IMR-90 (cell line): ENCODE results near the gene SCCPDH. TPM values are rescaled to one million over a fixed set of nuclear protein-coding genes. Genes with fewer than 3 reads are reported as not detected.

Experiments used
- ATAC-seq: fragments of 200-7000 bp; cut with Tn5 transposase; 2 replicates; pipeline ENCODE4 v1.9.1; 2020; ENCODE audit warnings: low read depth, mild to moderate bottlenecking, moderate library complexity
- BruUV-seq: library from RNA; stranded (reverse); fragments of 400-500 nt; replicated peaks from 2 replicates; lab custom pipeline; 2021; lab: Mats Ljungman, UMichigan
- CTCF ChIA-PET: fragments of 300-600 bp; formaldehyde crosslinking; extraction: SDS; loops from one replicate; lab custom pipeline; 2021; ENCODE audit warnings: antibody characterized with exemption; lab: Yijun Ruan, JAX
- POLR2A ChIA-PET: fragments of 300-600 bp; sonication (Branson Sonifier 250); formaldehyde crosslinking; loops from one replicate; lab custom pipeline; 2022; ENCODE audit warnings: antibody characterized with exemption; ENCODE audit not compliant: unreplicated experiment; lab: Charles Lee
- DNase-seq: peaks from one replicate; pipeline ENCODE4 v3.0.0; 2013
- H2AFZ ChIP-seq: replicated peaks from 2 replicates; pipeline ENCODE3; 2013; ENCODE audit warnings: low read length, mild to moderate bottlenecking; ENCODE audit not compliant: poor library complexity
- H2AK5ac ChIP-seq: 2 replicates; pipeline ENCODE4 v1.6.1; 2013; ENCODE audit warnings: low read depth, low read length, inconsistent platforms
- H2AK9ac ChIP-seq: replicated peaks from 2 replicates; pipeline ENCODE3; 2013; ENCODE audit warnings: mild to moderate bottlenecking, low read depth, low read length, moderate library complexity; ENCODE audit not compliant: poor library complexity
- H2BK120ac ChIP-seq: 2 replicates; pipeline ENCODE4 v1.6.1; 2013; ENCODE audit warnings: low read depth, low read length, inconsistent platforms
- H2BK15ac ChIP-seq: 3 replicates; pipeline ENCODE4 v1.6.1; 2013; ENCODE audit warnings: low read depth, low read length, inconsistent platforms
- H2BK20ac ChIP-seq: 2 replicates; pipeline ENCODE4 v1.6.1; 2013; ENCODE audit warnings: low read depth, mild to moderate bottlenecking, inconsistent platforms, low read length, moderate library complexity
- H2BK5ac ChIP-seq: 2 replicates; pipeline ENCODE4 v1.6.1; 2013; ENCODE audit warnings: mild to moderate bottlenecking, low read depth, low read length, inconsistent platforms; ENCODE audit not compliant: poor library complexity, severe bottlenecking
- H3K14ac ChIP-seq: replicated peaks from 2 replicates; pipeline ENCODE4 v1.6.1; 2013; ENCODE audit warnings: low read depth, low read length, inconsistent platforms
- H3K18ac ChIP-seq: 2 replicates; pipeline ENCODE4 v1.6.1; 2013; ENCODE audit warnings: low read depth, low read length, control low read depth
- H3K23ac ChIP-seq: 2 replicates; pipeline ENCODE4 v1.6.1; 2013; ENCODE audit warnings: low read depth, low read length, inconsistent platforms
- H3K27ac ChIP-seq: 2 replicates; pipeline ENCODE4 v1.5.1; 2013; ENCODE audit warnings: mild to moderate bottlenecking, control low read depth, low read length; ENCODE audit not compliant: insufficient read depth
- H3K27me3 ChIP-seq: 2 replicates; pipeline ENCODE4 v1.6.1; 2013; ENCODE audit warnings: low read length; ENCODE audit not compliant: control insufficient read depth, insufficient read depth
- H3K36me3 ChIP-seq: 2 replicates; pipeline ENCODE4 v1.6.1; 2013; ENCODE audit warnings: low read length, mixed read lengths; ENCODE audit not compliant: control insufficient read depth, insufficient read depth
- H3K4ac ChIP-seq: 2 replicates; pipeline ENCODE4 v1.6.1; 2013; ENCODE audit warnings: low read depth, low read length, inconsistent platforms
- H3K4me1 ChIP-seq: 2 replicates; pipeline ENCODE4 v1.6.1; 2013; ENCODE audit warnings: low read length, mixed read lengths; ENCODE audit not compliant: control insufficient read depth, insufficient read depth
- H3K4me2 ChIP-seq: 2 replicates; pipeline ENCODE4 v1.6.1; 2013; ENCODE audit warnings: low read depth, mild to moderate bottlenecking, control low read depth, low read length, moderate library complexity
- H3K4me3 ChIP-seq: 2 replicates; pipeline ENCODE4 v1.5.1; 2013; ENCODE audit warnings: low read depth, mild to moderate bottlenecking, control low read depth, low read length, moderate library complexity; ENCODE audit not compliant: insufficient read depth
- H3K56ac ChIP-seq: 2 replicates; pipeline ENCODE4 v1.6.1; 2013; ENCODE audit warnings: low read length, inconsistent platforms; ENCODE audit not compliant: insufficient read depth; ENCODE audit errors: extremely low read depth
- H3K79me1 ChIP-seq, 2 experiments: 2 replicates each; pipeline ENCODE4 v1.6.1; 2013; ENCODE audit warnings: low read length in 2 of 2, inconsistent platforms in 1 of 2, low read depth in 1 of 2
- H3K9ac ChIP-seq: 2 replicates; pipeline ENCODE4 v1.6.1; 2013; ENCODE audit warnings: low read depth, low read length, control low read depth
- H3K9me1 ChIP-seq: 2 replicates; pipeline ENCODE4 v1.6.1; 2013; ENCODE audit warnings: low read length, inconsistent platforms; ENCODE audit not compliant: insufficient read depth
- H3K9me3 ChIP-seq: 2 replicates; pipeline ENCODE4 v1.6.1; 2013; ENCODE audit warnings: low read length; ENCODE audit not compliant: control insufficient read depth, insufficient read depth
- H4K20me1 ChIP-seq: 2 replicates; pipeline ENCODE4 v1.6.1; 2013; ENCODE audit warnings: low read length, inconsistent platforms; ENCODE audit not compliant: insufficient read depth
- H4K5ac ChIP-seq: 2 replicates; pipeline ENCODE4 v1.6.1; 2013; ENCODE audit warnings: mild to moderate bottlenecking, low read depth, low read length, control low read depth
- H4K8ac ChIP-seq, 2 experiments: 2 replicates each; pipeline ENCODE4 v1.6.1; 2013; ENCODE audit warnings: low read depth in 2 of 2, low read length in 2 of 2, control low read depth in 1 of 2, inconsistent platforms in 1 of 2
- H4K91ac ChIP-seq: 2 replicates; pipeline ENCODE4 v1.6.1; 2013; ENCODE audit warnings: low read depth, low read length, inconsistent platforms; ENCODE audit not compliant: insufficient read depth
- BHLHE40 ChIP-seq: fragments of 150-350 bp; IDR thresholded peaks from 2 replicates; pipeline ENCODE4 v1.6.1; 2016; ENCODE audit warnings: mild to moderate bottlenecking, low read depth, low read length
- CEBPB ChIP-seq: IDR thresholded peaks from 2 replicates; pipeline ENCODE4 v1.6.1; 2012; ENCODE audit warnings: low read depth, low read length, improper control_type of control experiment
- CHD1 ChIP-seq: IDR thresholded peaks from 2 replicates; pipeline ENCODE4 v1.6.1; 2012; ENCODE audit warnings: low read depth, low read length, improper control_type of control experiment
- FOS ChIP-seq: fragments of 150-350 bp; IDR thresholded peaks from 2 replicates; pipeline ENCODE4 v1.6.1; 2016; ENCODE audit warnings: low read depth, low read length
- MAFK ChIP-seq: IDR thresholded peaks from 2 replicates; pipeline ENCODE4 v1.6.1; 2012; ENCODE audit warnings: low read depth, low read length, improper control_type of control experiment
- MAZ ChIP-seq: IDR thresholded peaks from 2 replicates; pipeline ENCODE4 v1.6.1; 2012; ENCODE audit warnings: low read depth, mild to moderate bottlenecking, low read length, improper control_type of control experiment, moderate library complexity, borderline replicate concordance
- MXI1 ChIP-seq: IDR thresholded peaks from 2 replicates; pipeline ENCODE4 v1.6.1; 2012; ENCODE audit warnings: low read depth, mild to moderate bottlenecking, low read length, moderate library complexity, borderline replicate concordance
- NFE2L2 ChIP-seq: fragments of 150-350 bp; IDR thresholded peaks from 2 replicates; pipeline ENCODE4 v1.6.1; 2016; ENCODE audit warnings: low read depth, mild to moderate bottlenecking, low read length
- POLR2A ChIP-seq: IDR thresholded peaks from 2 replicates; pipeline ENCODE4 v1.6.1; 2012; ENCODE audit warnings: mild to moderate bottlenecking, low read depth, low read length
- RAD21 ChIP-seq: IDR thresholded peaks from 2 replicates; pipeline ENCODE4 v1.6.1; 2012; ENCODE audit warnings: low read length, improper control_type of control experiment
- RCOR1 ChIP-seq: IDR thresholded peaks from 2 replicates; pipeline ENCODE4 v1.6.1; 2012; ENCODE audit warnings: mild to moderate bottlenecking, low read length, improper control_type of control experiment; ENCODE audit not compliant: insufficient replicate concordance
- RFX5 ChIP-seq: IDR thresholded peaks from 2 replicates; pipeline ENCODE4 v1.8.0; 2012; ENCODE audit warnings: low read depth, mild to moderate bottlenecking, low read length, moderate library complexity
- SMC3 ChIP-seq: fragments of 150-350 bp; IDR thresholded peaks from 2 replicates; pipeline ENCODE4 v1.6.1; 2016; ENCODE audit warnings: low read depth, mild to moderate bottlenecking, antibody characterized with exemption, low read length, moderate library complexity
- whole genome bisulfite sequencing, 2 experiments: methylation state at CpG; one replicate each; pipeline versions ENCODE4 v1.1.5 to v1.1.7; 2013; ENCODE audit warnings: missing lambda C conversion rate in 2 of 2; ENCODE audit not compliant: insufficient read length in 1 of 2; ENCODE audit errors: extremely low coverage in 2 of 2; 5-methylcytosine and 5-hydroxymethylcytosine counted together
- dilution Hi-C: fragments of 300-500 bp; cut with HindIII; formaldehyde crosslinking; loops from one replicate; pipeline ENCODE4 v1.14.3; 2018; ENCODE audit warnings: low sequenced_read_pairs; ENCODE audit not compliant: unreplicated experiment
- in situ Hi-C: fragments of 300-500 bp; cut with MboI; formaldehyde crosslinking; loops from 3 replicates; pipeline ENCODE4 v1.14.3; 2019; ENCODE audit warnings: low sequenced_read_pairs, inconsistent platforms, mixed read lengths
- intact Hi-C: fragments of 100-400 bp; cut with micrococcal nuclease; formaldehyde crosslinking; loops from 2 replicates; pipeline ENCODE4 v1.10.0; 2022
- polyA plus RNA-seq, 3 experiments: library from polyadenylated mRNA; depleted of rRNA; stranded (reverse); fragments of >200 nt; gene quantifications; 2 replicates each; pipeline ENCODE4 v1.2.3, GENCODE V29; 2012; ENCODE audit warnings: low replicate concordance in 1 of 3
- total RNA-seq: library from RNA; depleted of rRNA; stranded (reverse); fragments of >200 nt; gene quantifications from 2 replicates; pipeline ENCODE4 v1.2.3, GENCODE V29; 2012
- TF ChIP-seq, protein P1 (sequence below): fragments of 150-350 bp; IDR thresholded peaks from 2 replicates; pipeline ENCODE4 v1.6.1; 2017; ENCODE audit warnings: mild to moderate bottlenecking, antibody characterized with exemption, low read length, low read depth
- TF ChIP-seq, protein P2 (sequence below): fragments of 150-350 bp; IDR thresholded peaks from 2 replicates; pipeline ENCODE4 v1.6.1; 2016; ENCODE audit warnings: low read depth, mild to moderate bottlenecking, low read length, moderate library complexity, borderline replicate concordance
- TF ChIP-seq, protein P3 (sequence below): conservative IDR thresholded peaks from 2 replicates; pipeline ENCODE4 v1.5.1; 2012; ENCODE audit warnings: mild to moderate bottlenecking, low read depth, low read length, improper control_type of control experiment

Gene SCCPDH
- total and polyA plus RNA-seq, 2 of the 4 experiments (the other 2 are of a cell fraction) = 26.9 to 37.8 TPM

DNA sequence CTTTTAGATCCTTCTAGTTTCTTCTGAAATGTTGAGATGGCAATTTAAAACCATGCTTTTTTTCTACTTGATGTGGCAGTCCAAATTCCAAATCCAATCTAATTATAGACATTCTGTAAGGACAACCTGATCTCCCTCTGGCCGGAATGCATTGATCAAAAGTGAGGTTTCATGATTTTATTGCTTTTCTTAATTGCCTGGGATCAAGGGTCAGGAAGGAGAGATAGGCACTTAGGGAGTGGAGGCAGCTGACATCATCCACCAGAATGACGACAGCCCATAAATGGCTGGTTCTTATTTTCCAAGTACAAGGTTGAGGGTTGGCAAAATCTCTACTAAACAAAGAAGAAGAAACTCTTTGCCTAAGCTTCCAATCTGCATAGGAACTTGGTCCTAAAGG, 46.4 kb upstream of the SCCPDH start:
- Histone ChIP-seq H3K4me2 (no peak overlapping the region), H4K91ac (no peak overlapping the region), H2BK20ac (no peak overlapping the region), H4K8ac (no peak overlapping the region), H2AK9ac (no peak overlapping the region), H3K14ac (no peak overlapping the region), H4K20me1 (no peaks in the 10 kb centered on the region), H3K18ac (no peak overlapping the region), H2BK5ac (no peak overlapping the region), H3K9me3 (no peaks in the 10 kb centered on the region), H3K36me3 (no peaks in the 10 kb centered on the region), H2BK120ac (no peak overlapping the region), H2BK15ac (no peak overlapping the region), H4K5ac (no peak overlapping the region), H3K9me1 (peaks cover 8% of the 10 kb centered on the region), H3K23ac (no peak overlapping the region), H3K4me1 (peaks cover 4% of the 10 kb centered on the region; the same call in 1 of the 2 replicates), H3K56ac (no peak overlapping the region), H2AFZ (no peak overlapping the region), H3K27me3 (no peaks in the 10 kb centered on the region), H3K4ac (no peak overlapping the region), H3K79me1 (no peaks in the 10 kb centered on the region; a peak in 1 of 4 replicates), H3K4me3 (no peak overlapping the region), H2AK5ac (no peak overlapping the region), H3K27ac (no peak overlapping the region), H3K9ac (no peak overlapping the region)
- no CpG with 5 or more reads among the region's 2 CpGs for WGBS, 2 experiments
- ATAC-seq (no peak), DNase-seq (no peak)
- dilution Hi-C loops = no loop called here
- BruUV-seq = no TSS peak
- intact Hi-C loops = no loop called here
- ChIA-PET POLR2A (no interaction called here), CTCF (no interaction called here)
- no peak for TF ChIP-seq POLR2A
- TF ChIP-seq CHD1 = no peak
- no peak for TF ChIP-seq RAD21
- TF ChIP-seq CEBPB = no peak
- TF ChIP-seq NFE2L2 = no peak
- no peak for TF ChIP-seq RFX5
- TF ChIP-seq MAZ = no peak
- TF ChIP-seq, protein P1, sequence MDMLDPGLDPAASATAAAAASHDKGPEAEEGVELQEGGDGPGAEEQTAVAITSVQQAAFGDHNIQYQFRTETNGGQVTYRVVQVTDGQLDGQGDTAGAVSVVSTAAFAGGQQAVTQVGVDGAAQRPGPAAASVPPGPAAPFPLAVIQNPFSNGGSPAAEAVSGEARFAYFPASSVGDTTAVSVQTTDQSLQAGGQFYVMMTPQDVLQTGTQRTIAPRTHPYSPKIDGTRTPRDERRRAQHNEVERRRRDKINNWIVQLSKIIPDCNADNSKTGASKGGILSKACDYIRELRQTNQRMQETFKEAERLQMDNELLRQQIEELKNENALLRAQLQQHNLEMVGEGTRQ = no peak
- TF ChIP-seq, protein P2, sequence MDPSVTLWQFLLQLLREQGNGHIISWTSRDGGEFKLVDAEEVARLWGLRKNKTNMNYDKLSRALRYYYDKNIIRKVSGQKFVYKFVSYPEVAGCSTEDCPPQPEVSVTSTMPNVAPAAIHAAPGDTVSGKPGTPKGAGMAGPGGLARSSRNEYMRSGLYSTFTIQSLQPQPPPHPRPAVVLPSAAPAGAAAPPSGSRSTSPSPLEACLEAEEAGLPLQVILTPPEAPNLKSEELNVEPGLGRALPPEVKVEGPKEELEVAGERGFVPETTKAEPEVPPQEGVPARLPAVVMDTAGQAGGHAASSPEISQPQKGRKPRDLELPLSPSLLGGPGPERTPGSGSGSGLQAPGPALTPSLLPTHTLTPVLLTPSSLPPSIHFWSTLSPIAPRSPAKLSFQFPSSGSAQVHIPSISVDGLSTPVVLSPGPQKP = no peak
- no peak for TF ChIP-seq RCOR1
- TF ChIP-seq BHLHE40 = no peak
- TF ChIP-seq FOS = no peak
- no peak for TF ChIP-seq MAFK
- TF ChIP-seq, protein P3, sequence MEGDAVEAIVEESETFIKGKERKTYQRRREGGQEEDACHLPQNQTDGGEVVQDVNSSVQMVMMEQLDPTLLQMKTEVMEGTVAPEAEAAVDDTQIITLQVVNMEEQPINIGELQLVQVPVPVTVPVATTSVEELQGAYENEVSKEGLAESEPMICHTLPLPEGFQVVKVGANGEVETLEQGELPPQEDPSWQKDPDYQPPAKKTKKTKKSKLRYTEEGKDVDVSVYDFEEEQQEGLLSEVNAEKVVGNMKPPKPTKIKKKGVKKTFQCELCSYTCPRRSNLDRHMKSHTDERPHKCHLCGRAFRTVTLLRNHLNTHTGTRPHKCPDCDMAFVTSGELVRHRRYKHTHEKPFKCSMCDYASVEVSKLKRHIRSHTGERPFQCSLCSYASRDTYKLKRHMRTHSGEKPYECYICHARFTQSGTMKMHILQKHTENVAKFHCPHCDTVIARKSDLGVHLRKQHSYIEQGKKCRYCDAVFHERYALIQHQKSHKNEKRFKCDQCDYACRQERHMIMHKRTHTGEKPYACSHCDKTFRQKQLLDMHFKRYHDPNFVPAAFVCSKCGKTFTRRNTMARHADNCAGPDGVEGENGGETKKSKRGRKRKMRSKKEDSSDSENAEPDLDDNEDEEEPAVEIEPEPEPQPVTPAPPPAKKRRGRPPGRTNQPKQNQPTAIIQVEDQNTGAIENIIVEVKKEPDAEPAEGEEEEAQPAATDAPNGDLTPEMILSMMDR = no peak
- no peak for TF ChIP-seq MXI1
- no peak for TF ChIP-seq SMC3
- in situ Hi-C loops = loop anchor here (25.0 kb wide), 1 partner anchor 1516 kb away; the partner anchor contains the start of gene KIF26B
